GM11168 (cell line): Measurements from ENCODE around the gene RPRD2.

Experiments used
- in situ Hi-C: fragments of 300-500 bp; cut with MboI; formaldehyde crosslinking; loops from one replicate; pipeline ENCODE4 v1.12.0; 2022; ENCODE audit warnings: low sequenced_read_pairs; ENCODE audit not compliant: unreplicated experiment

RPRD2 gene

DNA sequence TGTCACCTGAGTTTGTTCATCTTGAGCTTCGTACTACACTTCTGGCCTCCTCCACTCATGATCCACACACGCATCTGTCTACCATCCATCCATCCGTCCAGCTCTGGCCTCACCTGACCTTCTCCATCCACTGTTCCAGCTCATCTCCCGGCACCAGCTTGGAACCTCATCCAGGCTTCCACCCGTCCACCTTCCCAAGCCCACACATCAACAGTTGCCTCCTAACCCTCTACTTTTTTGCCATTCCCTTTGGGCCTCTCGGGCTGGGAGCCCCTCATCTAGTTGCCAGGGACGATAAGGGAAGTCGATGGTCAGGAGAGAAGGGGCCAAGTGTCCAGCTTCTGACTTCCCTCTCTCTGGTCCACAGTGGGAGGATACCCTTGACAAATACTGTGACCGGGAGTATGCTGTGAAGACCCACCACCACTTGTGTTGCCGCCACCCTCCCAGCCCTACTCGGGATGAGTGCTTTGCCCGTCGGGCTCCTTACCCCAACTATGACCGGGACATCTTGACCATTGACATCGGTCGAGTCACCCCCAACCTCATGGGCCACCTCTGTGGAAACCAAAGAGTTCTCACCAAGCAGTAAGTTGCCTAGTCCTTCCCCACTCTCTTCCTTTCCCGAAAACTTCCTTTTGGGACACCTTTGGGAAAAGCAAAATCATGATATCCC, 148.2 kb downstream of the RPRD2 start:
- in situ Hi-C loops: no loop called here

DNA sequence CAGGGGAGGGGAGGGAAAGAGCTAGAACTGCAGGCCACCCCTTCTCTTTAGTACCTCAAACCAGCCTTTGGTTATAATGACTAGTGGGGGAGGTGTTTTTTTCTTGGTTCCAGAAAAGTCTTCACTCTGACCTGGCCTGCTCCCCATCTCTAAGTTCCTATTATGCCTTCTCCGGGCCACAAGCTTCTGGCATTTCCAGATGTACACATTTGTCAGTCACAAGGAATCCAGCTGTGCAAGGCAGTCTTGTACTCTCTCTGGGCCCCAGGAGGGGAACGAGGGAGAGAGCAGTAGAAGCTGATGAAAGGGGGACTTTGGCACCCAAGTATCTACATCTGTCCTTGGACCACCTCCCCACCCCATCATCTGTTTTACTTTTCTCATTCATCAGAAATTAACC, 148.9 kb downstream of the RPRD2 start:
- in situ Hi-C loops: no loop called here

DNA sequence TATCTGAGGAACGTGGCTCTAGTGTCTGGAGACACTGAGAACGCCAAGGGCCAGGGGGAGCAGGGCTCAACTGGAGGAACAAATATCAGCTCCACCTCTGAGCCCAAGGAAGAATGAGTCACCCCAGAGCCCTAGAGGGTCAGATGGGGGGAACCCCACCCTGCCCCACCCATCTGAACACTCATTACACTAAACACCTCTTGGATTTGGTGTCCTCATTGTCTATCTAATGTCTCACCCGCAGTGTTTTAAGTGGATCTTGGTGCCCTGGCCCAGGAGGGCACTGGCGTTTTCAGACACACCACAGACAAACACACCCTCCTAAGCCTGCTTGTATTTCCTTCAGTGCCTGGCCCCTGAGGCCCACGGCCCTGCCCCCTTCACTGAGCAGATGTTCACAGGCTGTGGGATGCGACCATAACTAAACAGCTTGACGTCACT, 149.4 kb downstream of the RPRD2 start:
- in situ Hi-C loops: no loop called here

DNA sequence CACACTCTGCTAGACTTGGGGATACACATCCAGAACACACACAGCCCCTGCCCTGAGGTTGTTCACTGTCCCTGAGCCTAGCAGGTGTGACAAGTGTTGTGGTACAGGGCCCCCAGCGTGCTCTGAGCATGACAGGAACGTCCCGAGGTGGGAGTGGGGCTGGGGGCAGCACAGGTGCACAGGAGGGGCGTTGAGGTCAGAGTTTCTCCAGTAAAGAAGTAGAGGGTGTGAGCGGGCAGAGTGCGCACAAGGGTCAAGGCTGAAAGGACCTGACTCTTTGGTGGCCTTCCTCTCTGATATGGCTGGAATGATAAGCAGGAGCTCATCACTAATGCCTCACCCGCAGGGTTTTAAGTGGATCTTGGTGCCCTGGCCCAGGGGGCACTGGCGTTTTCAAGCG, 150.3 kb downstream of the RPRD2 start:
- in situ Hi-C loops: no loop called here

DNA sequence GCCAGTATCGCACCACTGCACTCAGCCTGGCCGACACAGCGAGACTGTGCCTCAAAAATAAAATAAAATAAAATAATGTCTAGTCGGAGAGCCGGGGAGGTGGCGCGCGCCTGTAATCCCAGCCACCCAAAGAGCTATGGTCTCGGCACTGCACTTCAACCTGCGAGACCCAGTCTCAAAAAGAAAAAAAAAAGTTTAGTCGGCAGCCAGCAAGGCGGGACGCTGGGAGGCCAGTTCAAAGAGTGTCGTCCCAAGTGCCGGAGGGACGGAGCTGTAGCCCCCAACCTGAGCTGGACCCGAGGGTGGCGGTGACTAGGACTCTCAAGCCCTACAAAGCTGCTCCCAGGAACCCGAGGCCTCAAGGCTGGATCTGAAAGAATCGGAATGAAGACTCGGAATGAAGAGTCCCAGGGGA, 151.0 kb downstream of the RPRD2 start:
- in situ Hi-C loops: no loop called here

DNA sequence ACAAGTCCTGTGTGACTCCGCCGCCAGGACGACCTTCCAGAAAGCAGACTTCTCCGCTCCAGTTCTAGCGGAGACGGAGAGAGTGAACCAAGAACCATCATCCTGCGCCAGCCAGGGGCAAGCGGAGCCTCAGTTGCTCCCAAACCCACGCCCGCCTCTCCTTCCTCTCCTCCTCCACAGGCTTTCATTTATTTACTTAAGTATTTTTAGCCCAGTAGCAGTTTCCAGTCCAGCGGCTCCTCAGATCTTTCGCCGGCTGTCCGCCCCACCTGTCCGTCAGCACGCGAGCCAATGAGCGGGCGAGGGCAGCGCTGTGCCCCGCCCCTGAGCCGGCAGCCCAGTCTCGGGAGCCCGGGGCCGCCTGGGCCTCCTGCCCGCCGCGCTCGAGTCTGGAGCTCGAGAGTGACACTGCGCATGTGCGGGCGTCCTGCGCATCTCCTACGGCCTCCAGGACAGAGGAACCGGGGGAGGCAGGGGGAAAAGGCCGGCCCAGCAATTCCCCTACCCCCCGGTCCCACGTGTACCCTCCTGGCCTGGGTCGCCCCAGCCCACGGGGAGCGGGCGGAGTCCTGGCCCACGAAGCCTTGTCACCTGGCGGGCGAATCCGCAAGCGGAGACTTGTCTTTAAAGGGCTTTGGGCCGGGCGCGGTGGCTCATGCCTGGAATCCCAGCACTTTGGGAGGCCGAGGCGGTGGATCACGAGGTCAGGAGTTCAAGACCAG, 151.5 kb downstream of the RPRD2 start, which contains the start of gene FALEC:
TSS of gene FALEC (plus strand) at position 425 of the 722 bp plus-strand sequence.
- in situ Hi-C loops: no loop called here

DNA sequence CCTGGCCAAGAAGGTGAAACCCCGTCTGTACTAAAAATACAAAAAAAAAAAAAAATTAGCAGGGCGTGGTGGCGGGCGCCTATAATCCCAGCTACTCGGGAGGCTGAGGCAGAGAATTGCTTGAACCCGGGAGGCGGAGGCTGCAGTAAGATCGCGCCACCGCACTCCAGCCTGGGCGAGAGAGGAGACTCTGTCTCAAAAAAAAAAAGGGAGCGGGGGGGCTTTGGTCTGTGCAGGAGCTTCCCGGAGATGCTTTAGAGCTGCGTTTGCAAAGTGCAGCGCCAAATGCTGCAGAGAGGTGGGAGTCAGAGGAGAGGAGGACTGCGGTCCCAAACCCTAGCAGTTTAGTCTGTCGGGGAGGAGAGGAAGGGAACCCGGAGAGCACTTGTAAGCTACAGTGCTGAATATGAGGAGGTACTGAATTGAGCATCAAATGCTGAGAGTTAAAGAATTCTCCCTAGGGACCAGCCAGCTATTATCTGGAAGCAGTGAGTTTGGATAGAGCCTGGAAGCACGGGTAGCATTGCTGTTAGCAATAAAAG, 152.2 kb downstream of the RPRD2 start:
- in situ Hi-C loops: no loop called here

DNA sequence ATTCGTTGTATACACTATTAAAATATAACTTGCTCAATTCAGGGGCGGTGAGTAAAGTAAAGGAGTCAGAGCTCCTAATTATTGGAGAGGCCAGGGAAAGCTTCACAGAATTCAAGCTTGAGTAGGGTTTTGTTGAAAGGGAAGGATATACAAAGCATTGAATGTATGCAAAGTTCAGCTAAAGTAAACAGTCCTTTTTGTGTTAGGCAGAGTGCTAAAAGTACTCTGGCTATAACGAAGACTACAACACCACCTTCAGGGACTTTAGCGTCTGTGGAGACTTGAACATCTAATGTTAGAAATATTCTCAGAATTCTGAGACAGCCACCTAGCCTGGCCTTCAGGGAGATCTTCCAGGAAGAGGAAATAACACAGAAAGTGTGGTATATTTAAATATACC, 152.7 kb downstream of the RPRD2 start:
- in situ Hi-C loops: no loop called here

DNA sequence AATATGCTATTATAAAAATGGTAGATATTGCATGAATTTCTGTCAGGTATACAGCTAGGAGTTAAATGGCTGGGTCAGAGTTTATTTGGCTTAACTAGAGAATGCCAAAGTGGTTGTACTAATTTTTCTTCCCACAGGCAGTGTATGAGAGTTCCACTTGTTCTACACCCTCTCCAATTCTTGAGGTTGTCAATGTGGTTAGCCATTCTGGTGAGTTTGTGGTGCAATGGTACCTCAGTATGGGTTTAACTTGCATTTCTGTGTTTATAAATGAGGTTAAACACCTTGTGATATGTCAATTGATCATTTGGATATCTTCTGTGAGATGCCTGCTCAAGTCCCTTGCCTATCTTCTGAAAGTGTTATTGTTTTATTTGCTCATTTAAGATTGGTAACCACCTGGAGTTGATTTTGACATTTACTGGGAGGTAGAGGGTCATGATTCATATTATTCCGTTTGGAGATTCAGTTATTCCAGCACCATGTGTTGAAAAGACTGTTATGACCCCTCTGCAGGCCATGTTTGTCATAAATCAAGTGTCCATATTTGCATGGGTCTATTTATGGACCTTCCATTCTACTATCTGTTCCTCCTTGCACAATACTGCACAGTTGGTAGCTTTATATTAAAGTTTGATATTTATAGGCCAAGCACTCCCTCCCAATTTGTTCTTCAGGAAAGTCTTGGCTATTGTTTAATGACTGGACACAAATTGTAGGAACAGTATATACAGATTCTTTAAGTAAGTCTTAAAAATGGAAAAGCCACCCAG, 157.4 kb downstream of the RPRD2 start:
- in situ Hi-C loops: no loop called here

DNA sequence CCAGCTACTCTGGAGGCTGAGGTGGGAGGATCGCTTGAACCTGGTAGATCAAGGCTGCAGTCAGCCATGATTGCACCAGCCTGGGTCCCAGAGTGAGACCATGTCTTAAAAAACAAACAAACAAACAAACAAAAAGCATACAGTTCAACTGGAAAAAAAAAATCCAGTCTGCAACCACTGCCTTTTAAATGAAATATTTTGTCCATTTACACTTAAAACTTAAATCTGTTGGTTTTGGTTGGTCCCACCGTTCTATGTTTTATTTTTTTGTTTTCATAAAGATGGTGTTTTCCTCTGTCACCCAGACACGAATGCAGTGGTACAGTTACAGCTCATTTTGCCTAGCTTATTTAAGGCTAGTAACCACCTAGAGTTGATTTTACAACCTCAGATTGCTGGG, 161.4 kb downstream of the RPRD2 start:
- in situ Hi-C loops: no loop called here
